SK-N-SH treated with all-trans-retinoic acid at 6 μM for 48 hours (cell line): ENCODE data around the gene SEMA3E.

Source experiments
- ATAC-seq: fragments of 200-7000 bp; cut with Tn5 transposase; 3 replicates; pipeline ENCODE4 v1.9.1; 2020; ENCODE audit warnings: mild to moderate bottlenecking, moderate library complexity
- ARNTL ChIP-seq: fragments of 450-650 bp; formaldehyde crosslinking; IDR thresholded peaks from 2 replicates; pipeline ENCODE4 v1.5.0; 2020; ENCODE audit warnings: low read depth, mild to moderate bottlenecking, moderate library complexity, borderline replicate concordance
- BACH2 ChIP-seq: fragments of 250-450 bp; sonication (Bioruptor Pico); IDR thresholded peaks from 2 replicates; pipeline ENCODE4 v1.9.0; 2021; ENCODE audit warnings: mild to moderate bottlenecking, borderline replicate concordance
- ESRRG ChIP-seq: fragments of 250-450 bp; sonication (Bioruptor Pico); IDR thresholded peaks from 2 replicates; pipeline ENCODE4 v1.6.1; 2021; ENCODE audit warnings: mild to moderate bottlenecking
- ISL1 ChIP-seq: fragments of 250-450 bp; sonication (Bioruptor Pico); IDR thresholded peaks from 2 replicates; pipeline ENCODE4 v2.1.2; 2022; ENCODE audit warnings: mild to moderate bottlenecking, moderate library complexity
- OSR1 ChIP-seq: fragments of 250-450 bp; sonication (Bioruptor Pico); IDR thresholded peaks from 2 replicates; pipeline ENCODE4 v1.8.0; 2022; ENCODE audit warnings: moderate library complexity, mild to moderate bottlenecking, inconsistent platforms
- PATZ1 ChIP-seq: fragments of 250-450 bp; sonication (Bioruptor Pico); IDR thresholded peaks from 2 replicates; pipeline ENCODE4 v1.8.0; 2020; ENCODE audit warnings: mild to moderate bottlenecking, moderate library complexity, borderline replicate concordance
- POU6F1 ChIP-seq: fragments of 250-450 bp; sonication (Bioruptor Pico); IDR thresholded peaks from 2 replicates; pipeline ENCODE4 v1.8.0; 2021; ENCODE audit warnings: low read depth, mild to moderate bottlenecking, moderate library complexity, borderline replicate concordance
- PPARA ChIP-seq: fragments of 250-450 bp; sonication (Bioruptor Pico); IDR thresholded peaks from 2 replicates; pipeline ENCODE4 v1.5.0; 2020; ENCODE audit warnings: mild to moderate bottlenecking, borderline replicate concordance
- RARB ChIP-seq: fragments of 250-450 bp; sonication (Bioruptor Pico); IDR thresholded peaks from 2 replicates; pipeline ENCODE4 v1.8.0; 2021; ENCODE audit warnings: mild to moderate bottlenecking, moderate library complexity
- SNAI2 ChIP-seq: fragments of 250-450 bp; sonication (Bioruptor Pico); IDR thresholded peaks from 2 replicates; pipeline ENCODE4 v1.5.0; 2020; ENCODE audit warnings: mild to moderate bottlenecking, moderate library complexity
- TCF4 ChIP-seq: fragments of 250-450 bp; sonication (Bioruptor Pico); IDR thresholded peaks from 2 replicates; pipeline ENCODE4 v1.8.0; 2021; ENCODE audit warnings: mild to moderate bottlenecking, moderate library complexity, borderline replicate concordance
- TSHZ2 ChIP-seq: fragments of 250-450 bp; sonication (Bioruptor Pico); IDR thresholded peaks from 2 replicates; pipeline ENCODE4 v1.5.0; 2020; ENCODE audit warnings: mild to moderate bottlenecking, moderate library complexity
- ZFP30 ChIP-seq: fragments of 450-650 bp; formaldehyde crosslinking; IDR thresholded peaks from 2 replicates; pipeline ENCODE4 v1.5.0; 2022; ENCODE audit warnings: mild to moderate bottlenecking, moderate library complexity
- ZNF565 ChIP-seq: fragments of 450-650 bp; formaldehyde crosslinking; conservative IDR thresholded peaks from 2 replicates; pipeline ENCODE4 v1.5.0; 2020; ENCODE audit warnings: low read depth, mild to moderate bottlenecking, moderate library complexity
- ZNF70 ChIP-seq: fragments of 450-650 bp; formaldehyde crosslinking; IDR thresholded peaks from 2 replicates; pipeline ENCODE4 v1.5.0; 2020; ENCODE audit warnings: mild to moderate bottlenecking, moderate library complexity
- ZNF8 ChIP-seq: fragments of 450-650 bp; formaldehyde crosslinking; IDR thresholded peaks from 2 replicates; pipeline ENCODE4 v1.5.0; 2020; ENCODE audit warnings: mild to moderate bottlenecking, moderate library complexity
- TF ChIP-seq, protein P1 (sequence below): fragments of 250-450 bp; sonication (Bioruptor Pico); IDR thresholded peaks from 2 replicates; pipeline ENCODE4 v1.5.1; 2021; ENCODE audit warnings: mild to moderate bottlenecking, moderate library complexity

Gene SEMA3E

DNA sequence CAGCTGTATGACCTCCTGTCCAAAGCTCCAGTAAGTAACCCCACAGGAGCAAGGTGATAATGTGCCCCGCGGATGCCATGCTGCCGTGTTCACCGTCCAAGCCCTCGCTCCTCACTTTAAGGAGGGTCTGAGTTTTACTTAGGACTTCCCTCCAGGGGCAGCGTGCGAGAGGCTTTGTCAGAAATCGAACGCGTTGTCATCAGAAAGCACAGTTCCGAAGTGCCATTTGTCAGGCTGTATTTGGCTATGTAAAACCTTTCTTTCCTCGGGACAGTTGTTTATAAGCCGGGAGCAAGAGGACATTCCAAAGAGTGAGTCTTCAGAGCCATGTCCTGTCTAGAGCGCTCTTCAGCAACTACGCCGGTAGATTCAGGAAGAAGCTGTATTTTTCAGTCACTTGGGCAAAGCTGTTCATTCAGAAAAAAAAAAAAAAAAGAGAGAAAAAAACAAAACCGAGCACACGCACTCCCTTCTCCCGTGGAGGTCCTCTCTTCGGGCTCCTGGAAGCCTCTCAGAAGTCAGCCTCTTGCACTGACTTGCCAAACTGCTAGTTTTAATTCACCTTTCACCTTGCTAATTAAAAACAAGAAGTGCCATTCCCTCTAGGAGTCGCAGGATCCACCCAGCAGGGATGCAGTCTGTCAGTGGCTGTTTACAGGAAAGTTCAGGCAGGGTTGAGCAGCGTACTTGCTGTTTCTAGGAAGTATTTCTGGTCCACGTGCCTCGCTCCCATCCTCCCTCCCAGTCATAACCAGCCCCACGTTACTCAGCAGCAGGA, at the start of gene SEMA3E:
Gene SEMA3E (minus strand): TSS at position 676 of the 778 bp plus-strand sequence.
- peak; percentile 92 for ATAC-seq
- TF ChIP-seq POU6F1 (CRISPR knock-in tag) (no peak), OSR1 (CRISPR knock-in tag) (no peak), TSHZ2 (CRISPR knock-in tag) (no peak), ZNF8 (CRISPR knock-in tag) (no peak), ISL1 (no peak), SNAI2 (CRISPR knock-in tag) (no peak), PPARA (CRISPR knock-in tag) (no peak)
- TF ChIP-seq, protein P1, sequence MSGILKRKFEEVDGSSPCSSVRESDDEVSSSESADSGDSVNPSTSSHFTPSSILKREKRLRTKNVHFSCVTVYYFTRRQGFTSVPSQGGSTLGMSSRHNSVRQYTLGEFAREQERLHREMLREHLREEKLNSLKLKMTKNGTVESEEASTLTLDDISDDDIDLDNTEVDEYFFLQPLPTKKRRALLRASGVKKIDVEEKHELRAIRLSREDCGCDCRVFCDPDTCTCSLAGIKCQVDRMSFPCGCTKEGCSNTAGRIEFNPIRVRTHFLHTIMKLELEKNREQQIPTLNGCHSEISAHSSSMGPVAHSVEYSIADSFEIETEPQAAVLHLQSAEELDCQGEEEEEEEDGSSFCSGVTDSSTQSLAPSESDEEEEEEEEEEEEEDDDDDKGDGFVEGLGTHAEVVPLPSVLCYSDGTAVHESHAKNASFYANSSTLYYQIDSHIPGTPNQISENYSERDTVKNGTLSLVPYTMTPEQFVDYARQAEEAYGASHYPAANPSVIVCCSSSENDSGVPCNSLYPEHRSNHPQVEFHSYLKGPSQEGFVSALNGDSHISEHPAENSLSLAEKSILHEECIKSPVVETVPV (CRISPR knock-in tag) = no peak

DNA sequence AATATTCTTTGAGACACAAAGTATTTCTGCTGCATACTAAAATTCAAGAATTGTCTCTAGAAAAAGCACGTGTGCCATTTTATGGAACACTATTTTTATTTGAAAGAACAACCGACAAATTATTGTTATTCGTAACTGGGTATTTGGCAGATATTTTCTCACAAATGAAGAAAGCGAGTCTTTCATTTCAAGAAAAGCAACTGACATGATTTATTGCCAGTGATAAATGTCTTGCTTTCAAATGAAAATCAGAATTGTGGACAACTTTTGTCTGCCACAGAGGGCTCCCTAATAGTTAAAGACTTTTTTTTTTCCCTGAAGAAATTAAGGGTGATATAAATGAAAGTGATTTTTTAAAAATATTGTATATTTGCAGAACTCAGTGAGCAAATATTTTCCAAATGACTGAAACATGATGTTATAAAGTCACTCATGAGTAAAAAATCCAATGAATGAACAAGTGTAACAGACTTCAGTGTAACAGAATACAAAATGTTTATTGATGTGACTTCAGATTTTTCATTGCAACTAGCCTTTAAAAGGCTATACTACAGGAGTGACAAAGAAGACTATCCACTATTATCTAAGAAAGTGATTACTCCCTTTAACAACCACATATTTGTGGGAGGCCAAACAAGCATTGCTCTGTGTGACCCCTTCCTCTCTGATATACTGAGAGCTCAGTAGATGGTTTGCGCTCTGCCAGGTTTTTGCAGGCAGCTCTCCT, 49.0 kb upstream of the SEMA3E start:
- TF ChIP-seq BACH2 (CRISPR knock-in tag) (no peak), ISL1 (no peak)
- peak; percentile 39; the same call in 2 of the 3 replicates for ATAC-seq

- ATAC-seq = no peak
- TF ChIP-seq PATZ1 (CRISPR knock-in tag) = no peak
Observed at GRCh38 chr7:83696101-83696500, 47.2 kb upstream of the SEMA3E start.

GRCh38 chr7:83695128-83695960, 46.4 kb upstream of the SEMA3E start:
- ATAC-seq = no peak
- TF ChIP-seq TSHZ2 (CRISPR knock-in tag) (no peak), SNAI2 (CRISPR knock-in tag) (no peak), ZFP30 (CRISPR knock-in tag) (no peak), RARB (CRISPR knock-in tag) (no peak), BACH2 (CRISPR knock-in tag) (no peak), ZNF70 (CRISPR knock-in tag) (no peak), TCF4 (CRISPR knock-in tag) (no peak), PPARA (CRISPR knock-in tag) (no peak), ARNTL (CRISPR knock-in tag) (no peak), ESRRG (CRISPR knock-in tag) (no peak), ZNF565 (CRISPR knock-in tag) (no peak), ZNF8 (CRISPR knock-in tag) (no peak)
- TF ChIP-seq, protein P1 (CRISPR knock-in tag) = no peak
